A673 (cell line): ENCODE results near the gene CLASRP. TPM values are rescaled to one million over a fixed set of nuclear protein-coding genes. Genes with fewer than 3 reads are reported as not detected.

Source experiments
- BruUV-seq: library from RNA; stranded (reverse); fragments of 400-500 nt; replicated peaks from 2 replicates; lab custom pipeline; 2021; lab: Mats Ljungman, UMichigan
- CTCF ChIA-PET: fragments of 300-600 bp; sonication (Branson Sonifier 250); formaldehyde crosslinking; loops from one replicate; lab custom pipeline; 2022; ENCODE audit warnings: antibody characterized with exemption; lab: Charles Lee
- POLR2A ChIA-PET: fragments of 300-600 bp; sonication (Branson Sonifier 250); formaldehyde crosslinking; loops from one replicate; lab custom pipeline; 2022; ENCODE audit warnings: antibody characterized with exemption; ENCODE audit not compliant: low non-redundant PET; lab: Charles Lee
- DNase-seq: peaks from one replicate; pipeline ENCODE4 v3.0.0-alpha.2; 2015; ENCODE audit warnings: low spot score
- H3K27ac ChIP-seq: fragments of 200-600 bp; sonication (generic); 2 replicates; pipeline ENCODE4 v1.5.1; 2016; ENCODE audit warnings: mixed run types, low read depth, mild to moderate bottlenecking, mixed read lengths, antibody characterized with exemption, low read length; ENCODE audit not compliant: poor library complexity, severe bottlenecking
- H3K27me3 ChIP-seq: fragments of 200-600 bp; sonication (generic); replicated peaks from 2 replicates; pipeline ENCODE4 v1.6.1; 2017; ENCODE audit warnings: mixed run types, low read depth, mild to moderate bottlenecking, mixed read lengths, antibody characterized with exemption, low read length; ENCODE audit not compliant: insufficient read depth, poor library complexity
- H3K36me3 ChIP-seq: fragments of 200-600 bp; sonication (generic); 2 replicates; pipeline ENCODE4 v1.6.1; 2016; ENCODE audit warnings: mixed run types, mild to moderate bottlenecking, mixed read lengths, antibody characterized with exemption, low read length; ENCODE audit not compliant: insufficient read depth, poor library complexity, severe bottlenecking
- H3K4me1 ChIP-seq: fragments of 200-600 bp; sonication (generic); 2 replicates; pipeline ENCODE4 v1.6.1; 2017; ENCODE audit warnings: mixed run types, mild to moderate bottlenecking, mixed read lengths, antibody characterized with exemption, low read length; ENCODE audit not compliant: insufficient read depth, poor library complexity, severe bottlenecking
- H3K4me3 ChIP-seq: fragments of 200-600 bp; sonication (generic); 2 replicates; pipeline ENCODE4 v1.5.1; 2016; ENCODE audit warnings: low read depth, mixed run types, mild to moderate bottlenecking, mixed read lengths, low read length; ENCODE audit not compliant: poor library complexity, severe bottlenecking
- H3K9me3 ChIP-seq: fragments of 200-600 bp; sonication (generic); 2 replicates; pipeline ENCODE4 v1.6.1; 2016; ENCODE audit warnings: mixed run types, low read depth, mild to moderate bottlenecking, mixed read lengths, antibody characterized with exemption, low read length; ENCODE audit not compliant: poor library complexity, severe bottlenecking
- CTCF ChIP-seq: fragments of 300-800, 200-600 bp; sonication (generic); conservative IDR thresholded peaks from 2 replicates; pipeline ENCODE4 v1.5.1; 2017; ENCODE audit warnings: low read depth, mild to moderate bottlenecking, antibody characterized with exemption, low read length, moderate library complexity, mixed read lengths
- EZH2 ChIP-seq: fragments of 200-600 bp; sonication (generic); IDR thresholded peaks from 2 replicates; pipeline ENCODE4 v1.6.1; 2017; ENCODE audit warnings: borderline replicate concordance, low read depth, mild to moderate bottlenecking, mixed read lengths, antibody characterized with exemption, low read length; ENCODE audit not compliant: poor library complexity, severe bottlenecking
- intact Hi-C: fragments of 100-400 bp; cut with micrococcal nuclease; formaldehyde crosslinking; loops from one replicate; pipeline ENCODE4 v1.10.0; 2022; ENCODE audit not compliant: unreplicated experiment
- total RNA-seq: library from RNA; stranded (reverse); gene quantifications from 2 replicates; pipeline ENCODE4 v1.2.3, GENCODE V29; 2021

The CLASRP gene
- total RNA-seq, 1 experiment from 2014 or later = 104 TPM

- intact Hi-C loops = no loop called here
- no TSS peak for BruUV-seq
- no peaks in the 10 kb centered on the region for H3K27me3 ChIP-seq
- no peak overlapping the region for H3K27ac ChIP-seq
- peaks cover 24% of the 10 kb centered on the region for H3K4me1 ChIP-seq
- no peak overlapping the region for H3K4me3 ChIP-seq
- DNase-seq = no peak
- H3K9me3 ChIP-seq = no peaks in the 10 kb centered on the region
- no peaks in the 10 kb centered on the region for H3K36me3 ChIP-seq
- ChIA-PET CTCF (no interaction called here), POLR2A (no interaction called here)
- TF ChIP-seq CTCF = no peak
Measured at GRCh38 chr19:45096700-45097099, 57.9 kb downstream of the CLASRP start.

GRCh38 chr19:45097450-45097775 is 58.6 kb downstream of the CLASRP start:
- Histone ChIP-seq H3K4me1 (peaks cover 25% of the 10 kb centered on the region), H3K27me3 (no peaks in the 10 kb centered on the region), H3K9me3 (no peaks in the 10 kb centered on the region), H3K4me3 (no peak overlapping the region), H3K27ac (no peak overlapping the region), H3K36me3 (no peaks in the 10 kb centered on the region)
- BruUV-seq = no TSS peak
- intact Hi-C loops = no loop called here
- POLR2A ChIA-PET = no interaction called here
- DNase-seq = no peak
- TF ChIP-seq EZH2 (no peak), CTCF (no peak)
- CTCF ChIA-PET = no interaction called here

GRCh38 chr19:45097776-45098520 is 59.1 kb downstream of the CLASRP start:
- Histone ChIP-seq H3K4me1 (peaks cover 30% of the 10 kb centered on the region), H3K27ac (peak overlapping the region; percentile 27)
- DNase-seq = peak; percentile 29

More at GRCh38 chr19:45097776-45098520, 59.1 kb downstream of the CLASRP start:
- TF ChIP-seq CTCF (no peak), EZH2 (no peak)
- H3K9me3 ChIP-seq = no peaks in the 10 kb centered on the region
- no peak overlapping the region for H3K4me3 ChIP-seq
- ChIA-PET CTCF (no interaction called here), POLR2A (interaction anchor here (0.6 kb wide), 1 partner anchor 336 kb away, joined by 4 read pairs; no protein-coding TSS in a partner anchor)
- H3K27me3 ChIP-seq = no peaks in the 10 kb centered on the region
- no TSS peak for BruUV-seq
- intact Hi-C loops = no loop called here
- no peaks in the 10 kb centered on the region for H3K36me3 ChIP-seq
